HFFc6 (cell line): ENCODE measurements around the gene RALGPS2. TPM values are rescaled to one million over a fixed set of nuclear protein-coding genes. Genes with fewer than 3 reads are reported as not detected.

Experiments
- DNase-seq: peaks from one replicate; pipeline ENCODE4 v3.0.0-alpha.2; 2018
- H3K27ac Mint-ChIP-seq: 2 replicates; pipeline ENCODE4 v1.8.0; 2020; ENCODE audit warnings: mild to moderate bottlenecking, mixed read lengths
- H3K27me3 Mint-ChIP-seq: 2 replicates; pipeline ENCODE4 v1.8.0; 2021; ENCODE audit warnings: mild to moderate bottlenecking, moderate library complexity, mixed read lengths; ENCODE audit not compliant: insufficient read depth
- H3K36me3 Mint-ChIP-seq: 2 replicates; pipeline ENCODE4 v1.8.0; 2021; ENCODE audit warnings: low read depth, mixed read lengths
- H3K4me1 Mint-ChIP-seq: 2 replicates; pipeline ENCODE4 v1.8.0; 2020; ENCODE audit warnings: low read depth, mixed read lengths
- H3K4me3 Mint-ChIP-seq: 2 replicates; pipeline ENCODE4 v1.8.0; 2020; ENCODE audit warnings: mild to moderate bottlenecking, moderate library complexity, mixed read lengths
- H3K9me3 Mint-ChIP-seq: 2 replicates; pipeline ENCODE4 v1.8.0; 2020; ENCODE audit warnings: mild to moderate bottlenecking, mixed read lengths
- total RNA-seq, 6 experiments: library from RNA; stranded (reverse); fragmentation: NEBNext Ultra II Directional; extraction: Animal tissue kit (Norgen Biotek cat#: 25700); gene quantifications; 2 replicates in 1 of 6; 3 replicates in 5 of 6; pipeline ENCODE4 v1.2.3, GENCODE V29; 2021
- TF ChIP-seq, protein P1 (sequence below): fragments of 200-600 bp; sonication (generic); IDR thresholded peaks from 2 replicates; pipeline ENCODE4 v1.5.0; 2021; ENCODE audit warnings: antibody characterized with exemption, mild to moderate bottlenecking

The RALGPS2 gene
- total RNA-seq, 6 experiments from 2014 or later, result 41.5 to 59.2 (median 48.9) TPM

DNA sequence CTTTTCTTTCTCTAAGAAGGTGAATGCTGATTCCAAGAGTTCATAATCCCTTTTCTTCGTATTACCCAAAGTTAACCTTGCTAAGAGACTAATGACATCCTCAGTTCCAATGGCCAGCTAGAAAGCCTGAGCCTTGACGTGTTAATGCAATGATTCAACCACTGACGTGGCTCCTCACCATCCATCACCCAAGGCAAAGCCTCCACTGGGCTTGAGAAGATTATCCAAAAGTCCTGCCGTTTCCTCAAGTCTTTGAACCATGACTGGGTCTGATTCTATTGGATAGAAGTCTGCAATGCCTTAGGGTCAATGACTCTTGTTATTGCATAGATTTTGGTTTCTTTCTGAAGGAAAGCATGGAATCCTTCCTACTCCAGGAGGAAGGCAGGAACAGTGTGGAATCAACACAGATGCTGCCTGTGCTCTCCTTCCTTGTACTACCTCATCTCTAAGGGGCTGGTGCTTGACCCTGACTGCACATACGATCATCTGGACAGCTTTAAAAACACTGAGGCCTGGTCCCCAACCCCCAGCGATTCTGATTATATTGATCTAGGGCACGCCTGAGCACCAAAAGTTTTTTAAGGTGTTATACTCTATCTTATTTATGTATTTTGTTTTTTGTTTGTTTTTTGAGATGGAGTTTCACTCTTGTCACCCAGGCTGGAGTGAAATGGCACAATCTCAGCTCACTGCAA is 215.2 kb downstream of the RALGPS2 start:
- peaks cover 23% of the 10 kb centered on the region for H3K4me1 Mint-ChIP-seq
- no peak overlapping the region; the same call in 1 of the 2 replicates for H3K27ac Mint-ChIP-seq
- DNase-seq, result peak; percentile 8
- no peaks in the 10 kb centered on the region for H3K9me3 Mint-ChIP-seq
- peaks cover 19% of the 10 kb centered on the region for H3K27me3 Mint-ChIP-seq
- TF ChIP-seq, protein P1, sequence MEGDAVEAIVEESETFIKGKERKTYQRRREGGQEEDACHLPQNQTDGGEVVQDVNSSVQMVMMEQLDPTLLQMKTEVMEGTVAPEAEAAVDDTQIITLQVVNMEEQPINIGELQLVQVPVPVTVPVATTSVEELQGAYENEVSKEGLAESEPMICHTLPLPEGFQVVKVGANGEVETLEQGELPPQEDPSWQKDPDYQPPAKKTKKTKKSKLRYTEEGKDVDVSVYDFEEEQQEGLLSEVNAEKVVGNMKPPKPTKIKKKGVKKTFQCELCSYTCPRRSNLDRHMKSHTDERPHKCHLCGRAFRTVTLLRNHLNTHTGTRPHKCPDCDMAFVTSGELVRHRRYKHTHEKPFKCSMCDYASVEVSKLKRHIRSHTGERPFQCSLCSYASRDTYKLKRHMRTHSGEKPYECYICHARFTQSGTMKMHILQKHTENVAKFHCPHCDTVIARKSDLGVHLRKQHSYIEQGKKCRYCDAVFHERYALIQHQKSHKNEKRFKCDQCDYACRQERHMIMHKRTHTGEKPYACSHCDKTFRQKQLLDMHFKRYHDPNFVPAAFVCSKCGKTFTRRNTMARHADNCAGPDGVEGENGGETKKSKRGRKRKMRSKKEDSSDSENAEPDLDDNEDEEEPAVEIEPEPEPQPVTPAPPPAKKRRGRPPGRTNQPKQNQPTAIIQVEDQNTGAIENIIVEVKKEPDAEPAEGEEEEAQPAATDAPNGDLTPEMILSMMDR, result no peak
- no peak overlapping the region for H3K4me3 Mint-ChIP-seq
- no peaks in the 10 kb centered on the region for H3K36me3 Mint-ChIP-seq

DNA sequence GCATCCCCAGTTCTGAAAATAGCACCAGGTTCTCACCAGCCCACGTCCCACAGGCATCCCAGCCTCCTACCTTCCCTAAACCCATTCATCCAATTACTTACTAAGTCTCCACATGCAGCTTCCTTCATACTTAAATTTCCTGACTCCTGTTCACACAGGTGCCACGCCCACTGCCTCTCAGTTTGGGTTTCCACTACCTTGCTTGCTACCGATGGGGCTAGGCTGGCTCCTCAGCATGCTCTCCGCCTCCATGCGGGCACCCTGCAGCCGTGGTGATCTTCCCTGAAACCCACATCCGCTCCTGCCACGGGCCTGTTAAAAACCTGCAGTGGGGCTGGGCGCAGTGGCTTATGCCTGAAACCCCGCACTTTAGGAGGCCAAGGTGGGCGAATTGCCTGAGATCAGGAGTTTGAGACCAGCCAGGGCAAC is 216.2 kb downstream of the RALGPS2 start:
- no peaks in the 10 kb centered on the region for H3K36me3 Mint-ChIP-seq
- peaks cover 19% of the 10 kb centered on the region for H3K27me3 Mint-ChIP-seq
- no peak overlapping the region for H3K27ac Mint-ChIP-seq
- no peak for DNase-seq
- no peak overlapping the region for H3K4me3 Mint-ChIP-seq
- H3K4me1 Mint-ChIP-seq, result peaks cover 23% of the 10 kb centered on the region
- TF ChIP-seq, protein P1, result no peak
- no peaks in the 10 kb centered on the region for H3K9me3 Mint-ChIP-seq

DNA sequence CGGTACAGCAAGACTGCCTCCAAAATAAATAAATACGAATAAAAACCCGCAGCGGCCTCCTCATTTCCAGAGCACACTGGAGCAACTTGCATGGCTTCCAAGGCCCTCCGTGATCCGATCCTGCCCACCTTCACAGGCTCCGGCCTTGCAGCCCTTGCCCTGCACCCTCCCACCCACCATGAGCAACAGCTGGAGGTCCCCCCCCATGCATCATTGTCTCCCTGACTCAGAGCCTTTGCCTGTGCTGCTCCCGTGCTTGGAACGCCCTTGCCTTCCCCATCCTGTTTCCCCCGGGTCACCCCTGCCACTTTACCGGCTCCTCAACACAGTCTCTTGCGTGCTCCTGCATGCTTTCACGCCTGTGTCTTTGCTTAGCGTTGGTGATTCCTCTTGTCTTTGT is 216.8 kb downstream of the RALGPS2 start:
- no peak overlapping the region for H3K4me3 Mint-ChIP-seq
- H3K36me3 Mint-ChIP-seq, result no peaks in the 10 kb centered on the region
- TF ChIP-seq, protein P1, result no peak
- peaks cover 22% of the 10 kb centered on the region for H3K27me3 Mint-ChIP-seq
- no peak for DNase-seq
- H3K4me1 Mint-ChIP-seq, result peaks cover 23% of the 10 kb centered on the region
- H3K27ac Mint-ChIP-seq, result no peak overlapping the region
- no peaks in the 10 kb centered on the region for H3K9me3 Mint-ChIP-seq

DNA sequence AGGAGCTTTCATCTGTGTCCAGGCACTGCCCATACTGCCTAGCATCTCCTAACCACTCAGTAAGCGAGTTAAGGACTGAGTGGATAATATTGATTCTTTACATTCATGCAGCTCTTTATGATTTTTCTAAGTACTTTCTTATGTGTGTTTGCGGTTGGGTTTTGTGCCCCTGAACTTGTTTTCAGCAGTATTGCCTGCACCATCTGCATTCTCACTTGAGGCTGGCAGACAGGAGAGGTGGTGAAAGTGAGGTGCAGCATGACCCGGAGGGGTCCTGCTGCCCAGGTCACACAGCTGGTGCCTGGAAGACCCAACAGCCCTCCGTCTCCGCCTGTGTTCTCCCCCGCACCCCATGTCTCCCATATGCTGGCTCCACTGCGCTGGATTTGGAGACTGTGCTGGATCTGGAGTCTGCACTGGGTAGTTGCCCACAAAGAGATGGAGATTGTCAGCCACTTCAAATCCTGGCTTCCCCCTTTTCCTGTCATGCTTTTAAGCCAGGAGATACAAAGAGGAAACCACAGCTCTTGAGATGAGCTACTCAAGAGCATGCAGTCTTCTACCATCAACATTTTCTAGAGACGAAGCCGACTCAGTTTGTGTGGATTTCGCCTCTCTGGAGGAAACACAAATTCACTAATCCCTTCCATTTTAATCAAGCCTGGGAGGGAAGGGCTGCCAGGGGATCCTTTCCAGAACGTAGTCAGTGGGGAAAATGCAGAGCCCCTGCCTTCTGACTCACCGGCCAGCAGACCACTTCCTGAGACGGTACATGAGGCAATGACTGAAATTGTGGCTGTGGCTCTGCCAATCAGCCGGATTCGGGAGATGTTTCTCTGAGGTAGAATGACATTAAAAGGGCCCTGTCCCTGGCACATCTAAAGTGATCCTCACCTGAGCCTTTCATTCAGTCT is 217.5 kb downstream of the RALGPS2 start:
- Mint-ChIP-seq H3K4me1 (peaks cover 23% of the 10 kb centered on the region), H3K36me3 (no peaks in the 10 kb centered on the region), H3K27ac (no peak overlapping the region), H3K4me3 (no peak overlapping the region), H3K9me3 (no peaks in the 10 kb centered on the region), H3K27me3 (peaks cover 25% of the 10 kb centered on the region)
- DNase-seq, result no peak
- TF ChIP-seq, protein P1, result no peak

DNA sequence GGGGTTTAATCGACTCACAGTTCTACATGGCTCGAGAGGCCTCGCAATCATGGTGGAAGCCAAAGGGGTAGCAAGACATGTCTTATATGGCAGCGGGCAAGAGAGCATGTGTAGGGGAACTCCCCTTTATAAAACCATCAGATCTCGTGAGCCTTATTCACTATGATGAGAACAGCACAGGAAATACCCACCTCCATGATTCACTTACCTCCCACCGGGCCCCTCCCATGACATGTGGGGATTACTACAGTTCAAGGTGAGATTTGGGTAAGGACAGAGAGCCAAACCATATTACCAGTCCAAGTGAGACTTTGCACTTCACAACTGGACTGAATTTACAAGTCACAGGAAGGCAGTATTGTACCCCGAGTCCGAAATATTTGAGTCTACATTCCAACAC is 219.7 kb downstream of the RALGPS2 start:
- H3K36me3 Mint-ChIP-seq, result no peaks in the 10 kb centered on the region
- peaks cover 21% of the 10 kb centered on the region for H3K27me3 Mint-ChIP-seq
- no peak overlapping the region for H3K4me3 Mint-ChIP-seq
- DNase-seq, result no peak
- H3K4me1 Mint-ChIP-seq, result peaks cover 6% of the 10 kb centered on the region
- no peak overlapping the region for H3K27ac Mint-ChIP-seq
- TF ChIP-seq, protein P1, result no peak
- H3K9me3 Mint-ChIP-seq, result no peaks in the 10 kb centered on the region
